ENCODE results near the gene RAB5IF. TPM values are rescaled to one million over a fixed set of nuclear protein-coding genes. Genes with fewer than 3 reads are reported as not detected.

The RAB5IF gene
- total and polyA plus RNA-seq, 2 of the 8 experiments (the other 6 are each of a cell fraction or from before 2014, with no cell fraction given), result 95.5 to 148 TPM

DNA sequence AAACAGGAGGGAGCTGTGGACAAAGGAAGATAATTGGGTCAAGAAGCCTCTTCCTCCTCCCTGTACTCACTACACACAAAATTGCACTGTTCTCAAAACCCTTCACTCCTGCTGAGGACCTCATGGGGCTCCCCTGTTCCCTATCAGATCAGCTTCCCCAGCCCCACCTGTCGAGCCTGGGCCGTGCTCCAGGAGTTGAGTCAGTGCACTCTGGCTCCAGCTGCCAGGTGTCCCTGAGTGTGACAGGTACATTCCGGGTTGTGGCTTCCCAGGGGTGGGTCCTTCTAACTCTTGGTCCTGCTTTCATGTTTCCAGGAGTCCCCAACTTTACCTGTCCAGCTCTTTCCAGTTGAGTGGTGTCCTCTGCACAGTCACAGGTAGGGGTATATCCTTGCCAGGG is 8.4 kb downstream of the RAB5IF start (continued):
- TF ChIP-seq, protein P1, sequence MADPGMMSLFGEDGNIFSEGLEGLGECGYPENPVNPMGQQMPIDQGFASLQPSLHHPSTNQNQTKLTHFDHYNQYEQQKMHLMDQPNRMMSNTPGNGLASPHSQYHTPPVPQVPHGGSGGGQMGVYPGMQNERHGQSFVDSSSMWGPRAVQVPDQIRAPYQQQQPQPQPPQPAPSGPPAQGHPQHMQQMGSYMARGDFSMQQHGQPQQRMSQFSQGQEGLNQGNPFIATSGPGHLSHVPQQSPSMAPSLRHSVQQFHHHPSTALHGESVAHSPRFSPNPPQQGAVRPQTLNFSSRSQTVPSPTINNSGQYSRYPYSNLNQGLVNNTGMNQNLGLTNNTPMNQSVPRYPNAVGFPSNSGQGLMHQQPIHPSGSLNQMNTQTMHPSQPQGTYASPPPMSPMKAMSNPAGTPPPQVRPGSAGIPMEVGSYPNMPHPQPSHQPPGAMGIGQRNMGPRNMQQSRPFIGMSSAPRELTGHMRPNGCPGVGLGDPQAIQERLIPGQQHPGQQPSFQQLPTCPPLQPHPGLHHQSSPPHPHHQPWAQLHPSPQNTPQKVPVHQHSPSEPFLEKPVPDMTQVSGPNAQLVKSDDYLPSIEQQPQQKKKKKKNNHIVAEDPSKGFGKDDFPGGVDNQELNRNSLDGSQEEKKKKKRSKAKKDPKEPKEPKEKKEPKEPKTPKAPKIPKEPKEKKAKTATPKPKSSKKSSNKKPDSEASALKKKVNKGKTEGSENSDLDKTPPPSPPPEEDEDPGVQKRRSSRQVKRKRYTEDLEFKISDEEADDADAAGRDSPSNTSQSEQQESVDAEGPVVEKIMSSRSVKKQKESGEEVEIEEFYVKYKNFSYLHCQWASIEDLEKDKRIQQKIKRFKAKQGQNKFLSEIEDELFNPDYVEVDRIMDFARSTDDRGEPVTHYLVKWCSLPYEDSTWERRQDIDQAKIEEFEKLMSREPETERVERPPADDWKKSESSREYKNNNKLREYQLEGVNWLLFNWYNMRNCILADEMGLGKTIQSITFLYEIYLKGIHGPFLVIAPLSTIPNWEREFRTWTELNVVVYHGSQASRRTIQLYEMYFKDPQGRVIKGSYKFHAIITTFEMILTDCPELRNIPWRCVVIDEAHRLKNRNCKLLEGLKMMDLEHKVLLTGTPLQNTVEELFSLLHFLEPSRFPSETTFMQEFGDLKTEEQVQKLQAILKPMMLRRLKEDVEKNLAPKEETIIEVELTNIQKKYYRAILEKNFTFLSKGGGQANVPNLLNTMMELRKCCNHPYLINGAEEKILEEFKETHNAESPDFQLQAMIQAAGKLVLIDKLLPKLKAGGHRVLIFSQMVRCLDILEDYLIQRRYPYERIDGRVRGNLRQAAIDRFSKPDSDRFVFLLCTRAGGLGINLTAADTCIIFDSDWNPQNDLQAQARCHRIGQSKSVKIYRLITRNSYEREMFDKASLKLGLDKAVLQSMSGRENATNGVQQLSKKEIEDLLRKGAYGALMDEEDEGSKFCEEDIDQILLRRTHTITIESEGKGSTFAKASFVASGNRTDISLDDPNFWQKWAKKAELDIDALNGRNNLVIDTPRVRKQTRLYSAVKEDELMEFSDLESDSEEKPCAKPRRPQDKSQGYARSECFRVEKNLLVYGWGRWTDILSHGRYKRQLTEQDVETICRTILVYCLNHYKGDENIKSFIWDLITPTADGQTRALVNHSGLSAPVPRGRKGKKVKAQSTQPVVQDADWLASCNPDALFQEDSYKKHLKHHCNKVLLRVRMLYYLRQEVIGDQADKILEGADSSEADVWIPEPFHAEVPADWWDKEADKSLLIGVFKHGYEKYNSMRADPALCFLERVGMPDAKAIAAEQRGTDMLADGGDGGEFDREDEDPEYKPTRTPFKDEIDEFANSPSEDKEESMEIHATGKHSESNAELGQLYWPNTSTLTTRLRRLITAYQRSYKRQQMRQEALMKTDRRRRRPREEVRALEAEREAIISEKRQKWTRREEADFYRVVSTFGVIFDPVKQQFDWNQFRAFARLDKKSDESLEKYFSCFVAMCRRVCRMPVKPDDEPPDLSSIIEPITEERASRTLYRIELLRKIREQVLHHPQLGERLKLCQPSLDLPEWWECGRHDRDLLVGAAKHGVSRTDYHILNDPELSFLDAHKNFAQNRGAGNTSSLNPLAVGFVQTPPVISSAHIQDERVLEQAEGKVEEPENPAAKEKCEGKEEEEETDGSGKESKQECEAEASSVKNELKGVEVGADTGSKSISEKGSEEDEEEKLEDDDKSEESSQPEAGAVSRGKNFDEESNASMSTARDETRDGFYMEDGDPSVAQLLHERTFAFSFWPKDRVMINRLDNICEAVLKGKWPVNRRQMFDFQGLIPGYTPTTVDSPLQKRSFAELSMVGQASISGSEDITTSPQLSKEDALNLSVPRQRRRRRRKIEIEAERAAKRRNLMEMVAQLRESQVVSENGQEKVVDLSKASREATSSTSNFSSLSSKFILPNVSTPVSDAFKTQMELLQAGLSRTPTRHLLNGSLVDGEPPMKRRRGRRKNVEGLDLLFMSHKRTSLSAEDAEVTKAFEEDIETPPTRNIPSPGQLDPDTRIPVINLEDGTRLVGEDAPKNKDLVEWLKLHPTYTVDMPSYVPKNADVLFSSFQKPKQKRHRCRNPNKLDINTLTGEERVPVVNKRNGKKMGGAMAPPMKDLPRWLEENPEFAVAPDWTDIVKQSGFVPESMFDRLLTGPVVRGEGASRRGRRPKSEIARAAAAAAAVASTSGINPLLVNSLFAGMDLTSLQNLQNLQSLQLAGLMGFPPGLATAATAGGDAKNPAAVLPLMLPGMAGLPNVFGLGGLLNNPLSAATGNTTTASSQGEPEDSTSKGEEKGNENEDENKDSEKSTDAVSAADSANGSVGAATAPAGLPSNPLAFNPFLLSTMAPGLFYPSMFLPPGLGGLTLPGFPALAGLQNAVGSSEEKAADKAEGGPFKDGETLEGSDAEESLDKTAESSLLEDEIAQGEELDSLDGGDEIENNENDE (IDR thresholded peaks at IDR 0.05; ENCODE audit: insufficient replicate concordance, low read length), result no peak
- TF ChIP-seq TBP (IDR thresholded peaks at IDR 0.05; ENCODE audit: low read depth, low read length), result no peak
- no peak for TF ChIP-seq TCF12 (IDR thresholded peaks at IDR 0.05; ENCODE audit: low read depth, low read length)
